ENCODE results near the gene STK32B. TPM values are rescaled to one million over a fixed set of nuclear protein-coding genes. Genes with fewer than 3 reads are reported as not detected.

Gene STK32B
- total and polyA plus RNA-seq, 2 experiments from 2014 or later = 0.71 to 2.3 TPM

DNA sequence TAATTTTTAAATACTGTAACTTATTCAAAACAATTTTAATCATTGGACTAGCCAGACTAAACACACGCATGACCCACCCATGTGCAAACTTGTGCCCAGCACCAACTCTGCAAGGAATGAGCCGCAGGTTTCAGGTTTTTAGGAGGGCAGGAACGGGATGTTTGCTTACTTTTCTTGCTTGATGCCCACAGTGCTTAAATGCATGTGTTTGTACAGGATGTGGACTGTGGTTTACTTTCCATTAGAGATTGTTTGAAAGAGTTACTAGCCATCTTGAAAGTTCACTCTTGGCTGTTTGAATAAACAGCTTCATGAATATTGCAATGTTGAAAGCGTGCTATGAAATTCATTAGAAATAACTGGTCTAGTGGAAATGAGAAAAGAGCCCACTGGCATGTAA, 83.3 kb downstream of the STK32B start (continued):
- TF ChIP-seq REST (IDR thresholded peaks at IDR 0.05; ENCODE audit: unreplicated experiment) = no peak
- no peak for TF ChIP-seq ZNF114 (CRISPR knock-in tag; IDR thresholded peaks at IDR 0.05)

DNA sequence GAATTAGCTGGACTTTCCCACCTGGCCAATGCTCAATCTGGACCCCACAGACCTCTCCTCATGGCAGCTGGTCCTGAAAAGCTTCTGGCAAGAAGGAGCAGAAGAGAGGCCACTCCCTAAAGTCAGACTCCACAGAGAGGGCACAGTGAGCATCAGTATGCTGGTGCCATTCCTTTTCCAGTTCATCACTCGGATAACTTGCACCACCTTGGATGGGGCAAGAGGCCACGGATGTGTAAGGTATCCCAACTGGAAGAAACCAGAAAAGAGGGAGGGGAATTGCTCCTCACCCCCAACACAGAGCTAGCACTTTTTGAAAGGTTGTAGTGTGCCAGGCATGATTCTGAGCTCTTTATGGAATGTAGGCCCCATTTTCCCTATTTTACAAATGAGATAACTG, 85.9 kb downstream of the STK32B start:
- H3K4me1 Mint-ChIP-seq = peaks cover 21% of the 10 kb centered on the region
- no peak overlapping the region for H2AFZ ChIP-seq
- TF ChIP-seq EZH2 (IDR thresholded peaks at IDR 0.05; ENCODE audit: low read depth, unreplicated experiment) (no peak), ZNF331 (CRISPR knock-in tag; IDR thresholded peaks at IDR 0.05; ENCODE audit: low read depth) (no peak), JUNB (IDR thresholded peaks at IDR 0.05; ENCODE audit: unreplicated experiment) (no peak), EZH2phosphoT487 (IDR thresholded peaks at IDR 0.05; ENCODE audit: unreplicated experiment) (no peak), ZNF114 (CRISPR knock-in tag; IDR thresholded peaks at IDR 0.05) (no peak), NANOG (IDR thresholded peaks at IDR 0.05; ENCODE audit: borderline replicate concordance) (no peak), CTCF (conservative IDR thresholded peaks at IDR 0.05; ENCODE audit: low read depth in 2 of 2) (no peak), REST (IDR thresholded peaks at IDR 0.05; ENCODE audit: unreplicated experiment) (no peak), POLR2AphosphoS5 (IDR thresholded peaks at IDR 0.05; ENCODE audit: low read depth) (no peak)
- TF ChIP-seq, protein P1, sequence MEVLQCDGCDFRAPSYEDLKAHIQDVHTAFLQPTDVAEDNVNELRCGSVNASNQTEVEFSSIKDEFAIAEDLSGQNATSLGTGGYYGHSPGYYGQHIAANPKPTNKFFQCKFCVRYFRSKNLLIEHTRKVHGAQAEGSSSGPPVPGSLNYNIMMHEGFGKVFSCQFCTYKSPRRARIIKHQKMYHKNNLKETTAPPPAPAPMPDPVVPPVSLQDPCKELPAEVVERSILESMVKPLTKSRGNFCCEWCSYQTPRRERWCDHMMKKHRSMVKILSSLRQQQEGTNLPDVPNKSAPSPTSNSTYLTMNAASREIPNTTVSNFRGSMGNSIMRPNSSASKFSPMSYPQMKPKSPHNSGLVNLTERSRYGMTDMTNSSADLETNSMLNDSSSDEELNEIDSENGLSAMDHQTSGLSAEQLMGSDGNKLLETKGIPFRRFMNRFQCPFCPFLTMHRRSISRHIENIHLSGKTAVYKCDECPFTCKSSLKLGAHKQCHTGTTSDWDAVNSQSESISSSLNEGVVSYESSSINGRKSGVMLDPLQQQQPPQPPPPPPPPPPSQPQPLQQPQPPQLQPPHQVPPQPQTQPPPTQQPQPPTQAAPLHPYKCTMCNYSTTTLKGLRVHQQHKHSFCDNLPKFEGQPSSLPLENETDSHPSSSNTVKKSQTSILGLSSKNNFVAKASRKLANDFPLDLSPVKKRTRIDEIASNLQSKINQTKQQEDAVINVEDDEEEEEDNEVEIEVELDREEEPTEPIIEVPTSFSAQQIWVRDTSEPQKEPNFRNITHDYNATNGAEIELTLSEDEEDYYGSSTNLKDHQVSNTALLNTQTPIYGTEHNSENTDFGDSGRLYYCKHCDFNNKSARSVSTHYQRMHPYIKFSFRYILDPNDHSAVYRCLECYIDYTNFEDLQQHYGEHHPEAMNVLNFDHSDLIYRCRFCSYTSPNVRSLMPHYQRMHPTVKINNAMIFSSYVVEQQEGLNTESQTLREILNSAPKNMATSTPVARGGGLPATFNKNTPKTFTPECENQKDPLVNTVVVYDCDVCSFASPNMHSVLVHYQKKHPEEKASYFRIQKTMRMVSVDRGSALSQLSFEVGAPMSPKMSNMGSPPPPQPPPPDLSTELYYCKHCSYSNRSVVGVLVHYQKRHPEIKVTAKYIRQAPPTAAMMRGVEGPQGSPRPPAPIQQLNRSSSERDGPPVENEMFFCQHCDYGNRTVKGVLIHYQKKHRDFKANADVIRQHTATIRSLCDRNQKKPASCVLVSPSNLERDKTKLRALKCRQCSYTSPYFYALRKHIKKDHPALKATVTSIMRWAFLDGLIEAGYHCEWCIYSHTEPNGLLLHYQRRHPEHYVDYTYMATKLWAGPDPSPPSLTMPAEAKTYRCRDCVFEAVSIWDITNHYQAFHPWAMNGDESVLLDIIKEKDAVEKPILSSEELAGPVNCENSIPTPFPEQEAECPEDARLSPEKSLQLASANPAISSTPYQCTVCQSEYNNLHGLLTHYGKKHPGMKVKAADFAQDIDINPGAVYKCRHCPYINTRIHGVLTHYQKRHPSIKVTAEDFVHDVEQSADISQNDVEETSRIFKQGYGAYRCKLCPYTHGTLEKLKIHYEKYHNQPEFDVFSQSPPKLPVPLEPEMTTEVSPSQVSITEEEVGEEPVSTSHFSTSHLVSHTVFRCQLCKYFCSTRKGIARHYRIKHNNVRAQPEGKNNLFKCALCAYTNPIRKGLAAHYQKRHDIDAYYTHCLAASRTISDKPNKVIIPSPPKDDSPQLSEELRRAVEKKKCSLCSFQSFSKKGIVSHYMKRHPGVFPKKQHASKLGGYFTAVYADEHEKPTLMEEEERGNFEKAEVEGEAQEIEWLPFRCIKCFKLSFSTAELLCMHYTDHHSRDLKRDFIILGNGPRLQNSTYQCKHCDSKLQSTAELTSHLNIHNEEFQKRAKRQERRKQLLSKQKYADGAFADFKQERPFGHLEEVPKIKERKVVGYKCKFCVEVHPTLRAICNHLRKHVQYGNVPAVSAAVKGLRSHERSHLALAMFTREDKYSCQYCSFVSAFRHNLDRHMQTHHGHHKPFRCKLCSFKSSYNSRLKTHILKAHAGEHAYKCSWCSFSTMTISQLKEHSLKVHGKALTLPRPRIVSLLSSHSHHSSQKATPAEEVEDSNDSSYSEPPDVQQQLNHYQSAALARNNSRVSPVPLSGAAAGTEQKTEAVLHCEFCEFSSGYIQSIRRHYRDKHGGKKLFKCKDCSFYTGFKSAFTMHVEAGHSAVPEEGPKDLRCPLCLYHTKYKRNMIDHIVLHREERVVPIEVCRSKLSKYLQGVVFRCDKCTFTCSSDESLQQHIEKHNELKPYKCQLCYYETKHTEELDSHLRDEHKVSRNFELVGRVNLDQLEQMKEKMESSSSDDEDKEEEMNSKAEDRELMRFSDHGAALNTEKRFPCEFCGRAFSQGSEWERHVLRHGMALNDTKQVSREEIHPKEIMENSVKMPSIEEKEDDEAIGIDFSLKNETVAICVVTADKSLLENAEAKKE (CRISPR knock-in tag; IDR thresholded peaks at IDR 0.05) = no peak

More for the DNA sequence above, 85.9 kb downstream of the STK32B start:
- Mint-ChIP-seq H3K9me3 (no peaks in the 10 kb centered on the region), H3K4me3 (no peak overlapping the region), H3K27ac (no peak overlapping the region), H3K36me3 (ENCODE audit: low read depth) (no peaks in the 10 kb centered on the region), H3K27me3 (ENCODE audit: insufficient read depth, low read depth, poor library complexity) (peaks cover 7% of the 10 kb centered on the region)
- ATAC-seq (no peak), DNase-seq (ENCODE audit: low spot score) (no peak)
- Histone ChIP-seq H4K20me1 (replicated peaks; ENCODE audit: insufficient read depth) (no peaks in the 10 kb centered on the region), H3K27ac (ENCODE audit: low read depth) (no peak overlapping the region), H3K4me1 (ENCODE audit: insufficient read depth) (peaks cover 27% of the 10 kb centered on the region), H3K27me3 (ENCODE audit: insufficient read depth) (no peaks in the 10 kb centered on the region), H3K79me2 (replicated peaks; ENCODE audit: insufficient read depth) (no peaks in the 10 kb centered on the region), H3K4me2 (no peak overlapping the region), H3K36me3 (ENCODE audit: insufficient read depth) (no peaks in the 10 kb centered on the region), H3F3A (replicated peaks; ENCODE audit: low read depth) (no peaks in the 10 kb centered on the region), H3K9me2 (ENCODE audit: insufficient read depth) (peaks cover 11% of the 10 kb centered on the region), H3K4me3 (no peak overlapping the region)
